Measurements from ENCODE around the gene PAX5.

DNA sequence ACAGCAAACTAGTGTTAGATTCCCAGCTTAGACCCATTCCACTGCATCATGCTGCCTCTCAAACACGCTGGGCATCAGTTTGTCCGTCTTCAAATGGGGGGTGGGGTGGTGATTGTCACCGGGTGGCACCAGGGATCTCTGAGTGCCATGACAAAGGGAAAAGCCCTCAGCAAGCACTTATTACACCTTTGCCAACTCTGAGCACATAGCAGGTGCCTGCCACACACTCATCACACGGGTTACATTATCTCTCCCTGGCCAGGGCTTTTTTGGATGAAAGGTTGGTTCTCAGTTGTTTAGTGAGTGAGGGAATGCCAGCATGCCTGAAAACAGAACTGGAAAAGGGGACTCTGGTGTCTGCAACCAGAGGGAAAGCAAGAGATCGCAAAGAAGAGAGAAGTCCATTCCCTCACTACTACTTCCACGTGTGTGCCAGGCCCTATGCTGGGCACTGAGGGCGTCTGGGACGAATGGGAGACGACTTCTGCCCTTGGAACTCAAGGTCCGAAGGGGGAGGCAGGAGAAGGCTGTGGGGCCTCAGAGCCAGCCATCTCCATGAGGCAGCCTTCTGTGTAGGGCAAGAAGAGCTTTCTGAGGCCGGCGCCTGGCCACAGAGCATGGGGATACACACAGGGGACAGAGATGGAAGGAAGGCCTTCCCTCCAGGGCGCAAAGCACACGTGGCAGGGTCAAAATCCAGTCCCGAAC lies 48.9 kb downstream of the PAX5 start:
- TF ChIP-seq FOXK2 (IDR thresholded peaks at IDR 0.05) (no peak), ELF4 (IDR thresholded peaks at IDR 0.05) (no peak), BHLHE40 (IDR thresholded peaks at IDR 0.05; ENCODE audit: borderline replicate concordance) (no peak), HDGF (IDR thresholded peaks at IDR 0.05; ENCODE audit: borderline replicate concordance) (no peak)
